Liver (tissue), 10 donors: ENCODE measurements around the gene RIT1. TPM values are rescaled to one million over a fixed set of nuclear protein-coding genes. Genes with fewer than 3 reads are reported as not detected.

Experiments used
- DNase-seq: peaks from one replicate; pipeline ENCODE4 v3.0.0-alpha.2; 2017; ENCODE audit warnings: low spot score
- H3K27ac ChIP-seq, 2 donors: one replicate each; pipeline ENCODE4 v1.7.0; 2013; ENCODE audit warnings: inconsistent platforms in 2 of 2, low read length in 2 of 2, control low read depth in 1 of 2, low read depth in 1 of 2, mild to moderate bottlenecking in 1 of 2
- H3K27me3 ChIP-seq, 4 donors: one replicate each; pipeline versions ENCODE4 v1.6.1 to v1.7.0; 2013; ENCODE audit warnings: low read length in 3 of 4, inconsistent platforms in 1 of 4, mild to moderate bottlenecking in 1 of 4, moderate library complexity in 1 of 4; ENCODE audit not compliant: control insufficient read depth in 4 of 4, insufficient read depth in 4 of 4
- H3K36me3 ChIP-seq, 4 donors: one replicate each; pipeline versions ENCODE4 v1.6.1 to v1.7.0; 2013; ENCODE audit warnings: low read length in 3 of 4, mild to moderate bottlenecking in 3 of 4, low read depth in 1 of 4, moderate library complexity in 1 of 4; ENCODE audit not compliant: control insufficient read depth in 4 of 4, insufficient read depth in 3 of 4
- H3K4me1 ChIP-seq, 4 donors: one replicate each; pipeline versions ENCODE4 v1.6.1 to v1.7.0; 2013; ENCODE audit warnings: low read length in 3 of 4, mild to moderate bottlenecking in 3 of 4, moderate library complexity in 1 of 4; ENCODE audit not compliant: control insufficient read depth in 4 of 4, insufficient read depth in 4 of 4
- H3K4me3 ChIP-seq, 3 donors: one replicate each; pipeline versions ENCODE4 v1.6.1 to v1.7.0; 2013; ENCODE audit warnings: low read length in 3 of 3, control low read depth in 1 of 3, low read depth in 1 of 3, mild to moderate bottlenecking in 1 of 3
- H3K9ac ChIP-seq, 2 donors: one replicate each; pipeline ENCODE4 v1.7.0; 2013; ENCODE audit warnings: low read length in 2 of 2, mild to moderate bottlenecking in 2 of 2, moderate library complexity in 2 of 2, control low read depth in 1 of 2, low read depth in 1 of 2
- H3K9me3 ChIP-seq, 4 donors: one replicate each; pipeline versions ENCODE4 v1.6.1 to v1.7.0; 2013; ENCODE audit warnings: low read length in 3 of 4; ENCODE audit not compliant: control insufficient read depth in 4 of 4
- FOXA1 ChIP-seq: IDR thresholded peaks from 2 replicates; pipeline ENCODE4 v1.6.1; 2016; ENCODE audit warnings: antibody characterized with exemption
- FOXA2 ChIP-seq: IDR thresholded peaks from 2 replicates; pipeline ENCODE4 v1.6.1; 2016; ENCODE audit warnings: antibody characterized with exemption
- HNF4A ChIP-seq, 2 donors: conservative IDR thresholded peaks; 2 replicates each; pipeline ENCODE4 v1.6.1; 2016; ENCODE audit warnings: antibody characterized with exemption in 2 of 2, mild to moderate bottlenecking in 2 of 2
- HNF4G ChIP-seq: IDR thresholded peaks from 2 replicates; pipeline ENCODE4 v1.6.1; 2016; ENCODE audit warnings: antibody characterized with exemption
- NR2F2 ChIP-seq: IDR thresholded peaks from 2 replicates; pipeline ENCODE4 v1.6.1; 2016; ENCODE audit warnings: antibody characterized with exemption
- RAD21 ChIP-seq, 2 donors: IDR thresholded peaks; 2 replicates each; pipeline ENCODE4 v1.6.1; 2016; ENCODE audit warnings: antibody characterized with exemption in 2 of 2, mild to moderate bottlenecking in 2 of 2
- RXRA ChIP-seq, 2 donors: IDR thresholded peaks; 2 replicates each; pipeline ENCODE4 v1.6.1; 2017 to 2018; ENCODE audit warnings: antibody characterized with exemption in 2 of 2, mild to moderate bottlenecking in 1 of 2
- SP1 ChIP-seq: IDR thresholded peaks from 2 replicates; pipeline ENCODE4 v1.6.1; 2018; ENCODE audit warnings: antibody characterized with exemption, mild to moderate bottlenecking
- TAF1 ChIP-seq: conservative IDR thresholded peaks from 2 replicates; pipeline ENCODE4 v1.6.1; 2016; ENCODE audit warnings: antibody characterized with exemption, mild to moderate bottlenecking
- YY1 ChIP-seq: IDR thresholded peaks from 2 replicates; pipeline ENCODE4 v1.6.1; 2016; ENCODE audit warnings: antibody characterized with exemption, mild to moderate bottlenecking
- WGBS: extraction: QIAGEN DNeasy Blood & Tissue Kit; methylation state at CpG from one replicate; pipeline ENCODE4 v1.1.7; 2013; 5-methylcytosine and 5-hydroxymethylcytosine counted together
- polyA plus RNA-seq, 2 donors: library from polyadenylated mRNA; stranded (reverse) in 1 of 2; unstranded in 1 of 2; fragments of 200-250 nt in 1 of 2; fragments of >200 nt in 1 of 2; fragmentation: Nextera tagmentation in 1 of 2; extraction: Ambion mirVana in 1 of 2; gene quantifications; one replicate each; pipeline versions ENCODE4 v1.2.1 to v1.2.3, GENCODE V29; 2013 to 2015
- small RNA-seq: library from RNA; depleted of rRNA; stranded (forward); fragments of <200 nt; gene quantifications from one replicate; pipeline ENCODE3, GENCODE V24; 2014
- total RNA-seq, 2 donors: library from RNA; depleted of rRNA; stranded (reverse); fragments of >200 nt; gene quantifications; one replicate each; pipeline ENCODE4 v1.2.3, GENCODE V29; 2014
- TF ChIP-seq, protein P1 (sequence below): IDR thresholded peaks from 2 replicates; pipeline ENCODE4 v1.6.1; 2016; ENCODE audit warnings: antibody characterized with exemption
- TF ChIP-seq, protein P2 (sequence below): IDR thresholded peaks from 2 replicates; pipeline ENCODE4 v1.6.1; 2016; ENCODE audit warnings: antibody characterized with exemption
- TF ChIP-seq, protein P3 (sequence below): IDR thresholded peaks from 2 replicates; pipeline ENCODE4 v1.6.1; 2016; ENCODE audit warnings: antibody characterized with exemption
- TF ChIP-seq, protein P4 (sequence below): fragments of 150-350 bp; IDR thresholded peaks from 2 replicates; pipeline ENCODE4 v1.5.1; 2017; ENCODE audit warnings: improper control_type of control experiment, low read depth, low read length; ENCODE audit not compliant: missing input control
- donor health status: healthy.
- donor health status: healthy.
- donor health status: healthy.
- donor health status: healthy.
- donor health status: healthy.

Gene RIT1
- total and polyA plus RNA-seq, 4 donors = 3.1 to 14.3 (median 8.1) TPM

DNA sequence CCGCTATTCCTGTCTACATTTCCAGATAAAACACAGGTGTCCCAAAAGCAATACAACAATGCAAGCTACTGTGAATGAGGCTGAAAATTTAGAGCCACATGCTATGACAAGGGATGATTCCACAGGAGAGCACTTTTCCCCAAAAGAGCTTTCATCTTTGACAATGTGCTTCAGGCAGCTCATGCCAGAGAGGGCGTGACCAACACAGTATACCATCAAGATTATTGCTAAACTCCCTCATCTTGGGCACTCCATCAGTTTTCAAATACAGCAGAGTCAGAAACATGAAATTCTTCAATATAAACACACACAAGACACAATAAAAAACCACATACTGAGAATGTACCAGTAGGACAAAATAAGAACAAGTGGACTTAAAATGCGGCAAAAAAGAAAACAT, 60.8 kb downstream of the RIT1 start (continued):
- TF ChIP-seq, protein P1, sequence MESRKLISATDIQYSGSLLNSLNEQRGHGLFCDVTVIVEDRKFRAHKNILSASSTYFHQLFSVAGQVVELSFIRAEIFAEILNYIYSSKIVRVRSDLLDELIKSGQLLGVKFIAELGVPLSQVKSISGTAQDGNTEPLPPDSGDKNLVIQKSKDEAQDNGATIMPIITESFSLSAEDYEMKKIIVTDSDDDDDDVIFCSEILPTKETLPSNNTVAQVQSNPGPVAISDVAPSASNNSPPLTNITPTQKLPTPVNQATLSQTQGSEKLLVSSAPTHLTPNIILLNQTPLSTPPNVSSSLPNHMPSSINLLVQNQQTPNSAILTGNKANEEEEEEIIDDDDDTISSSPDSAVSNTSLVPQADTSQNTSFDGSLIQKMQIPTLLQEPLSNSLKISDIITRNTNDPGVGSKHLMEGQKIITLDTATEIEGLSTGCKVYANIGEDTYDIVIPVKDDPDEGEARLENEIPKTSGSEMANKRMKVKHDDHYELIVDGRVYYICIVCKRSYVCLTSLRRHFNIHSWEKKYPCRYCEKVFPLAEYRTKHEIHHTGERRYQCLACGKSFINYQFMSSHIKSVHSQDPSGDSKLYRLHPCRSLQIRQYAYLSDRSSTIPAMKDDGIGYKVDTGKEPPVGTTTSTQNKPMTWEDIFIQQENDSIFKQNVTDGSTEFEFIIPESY = no peak
- TF ChIP-seq YY1 (no peak), NR2F2 (no peak), SP1 (no peak), FOXA1 (no peak), TAF1 (no peak)
- TF ChIP-seq, protein P2, sequence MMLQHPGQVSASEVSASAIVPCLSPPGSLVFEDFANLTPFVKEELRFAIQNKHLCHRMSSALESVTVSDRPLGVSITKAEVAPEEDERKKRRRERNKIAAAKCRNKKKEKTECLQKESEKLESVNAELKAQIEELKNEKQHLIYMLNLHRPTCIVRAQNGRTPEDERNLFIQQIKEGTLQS = no peak
- TF ChIP-seq, protein P3, sequence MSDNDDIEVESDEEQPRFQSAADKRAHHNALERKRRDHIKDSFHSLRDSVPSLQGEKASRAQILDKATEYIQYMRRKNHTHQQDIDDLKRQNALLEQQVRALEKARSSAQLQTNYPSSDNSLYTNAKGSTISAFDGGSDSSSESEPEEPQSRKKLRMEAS = no peak

DNA sequence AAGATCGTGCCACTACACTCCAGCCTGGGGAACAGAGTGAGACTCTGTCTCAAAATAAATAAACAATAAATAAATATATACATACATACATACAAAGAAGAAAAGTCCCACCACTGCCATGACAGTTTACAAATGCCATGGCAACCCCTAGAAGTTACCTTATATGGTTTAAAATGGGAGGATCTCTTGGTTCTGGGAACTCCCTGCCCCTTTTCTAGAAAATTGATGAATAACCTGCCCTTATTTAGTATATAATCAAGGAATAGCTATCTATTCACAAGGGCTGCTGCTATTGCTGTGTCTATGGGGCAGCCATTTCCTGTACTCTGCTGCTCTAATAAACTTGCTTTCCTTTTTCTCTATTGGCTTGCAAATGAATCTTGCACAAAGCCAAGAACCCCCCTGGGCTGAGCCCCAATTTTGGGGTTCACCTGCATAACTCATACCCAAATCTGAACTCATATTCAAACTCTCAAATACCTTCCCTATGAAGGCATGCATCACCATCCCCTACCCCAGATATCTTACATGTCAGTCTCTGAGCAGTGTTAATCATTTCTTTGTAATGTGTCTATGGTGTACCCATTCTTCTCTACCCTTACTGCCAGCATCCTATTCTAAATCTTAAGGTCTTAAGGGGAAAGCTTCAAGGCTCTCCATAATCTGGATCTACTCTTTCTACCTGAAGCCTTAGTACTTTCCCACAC, 63.2 kb downstream of the RIT1 start:
- H3K9ac ChIP-seq = no peak overlapping the region
- H3K4me3 ChIP-seq = no peak overlapping the region
- H3K27ac ChIP-seq = no peak overlapping the region
- H3K4me1 ChIP-seq = no peaks in the 10 kb centered on the region
- 93% methylated on average over 1 of the region's 1 CpG for WGBS
- no peaks in the 10 kb centered on the region for H3K27me3 ChIP-seq
- H3K36me3 ChIP-seq = peaks cover 2 to 23% (median 15%) of the 10 kb centered on the region in 4 donors
- no peaks in the 10 kb centered on the region for H3K9me3 ChIP-seq
- no peak for DNase-seq
- TF ChIP-seq, protein P3 = no peak
- TF ChIP-seq HNF4A (conservative IDR thresholded peaks at IDR 0.05) = no peak
- TF ChIP-seq FOXA1 = no peak
- TF ChIP-seq FOXA2 = no peak
- TF ChIP-seq RAD21 (IDR thresholded peaks at IDR 0.05) = no peak
- TF ChIP-seq, protein P4, sequence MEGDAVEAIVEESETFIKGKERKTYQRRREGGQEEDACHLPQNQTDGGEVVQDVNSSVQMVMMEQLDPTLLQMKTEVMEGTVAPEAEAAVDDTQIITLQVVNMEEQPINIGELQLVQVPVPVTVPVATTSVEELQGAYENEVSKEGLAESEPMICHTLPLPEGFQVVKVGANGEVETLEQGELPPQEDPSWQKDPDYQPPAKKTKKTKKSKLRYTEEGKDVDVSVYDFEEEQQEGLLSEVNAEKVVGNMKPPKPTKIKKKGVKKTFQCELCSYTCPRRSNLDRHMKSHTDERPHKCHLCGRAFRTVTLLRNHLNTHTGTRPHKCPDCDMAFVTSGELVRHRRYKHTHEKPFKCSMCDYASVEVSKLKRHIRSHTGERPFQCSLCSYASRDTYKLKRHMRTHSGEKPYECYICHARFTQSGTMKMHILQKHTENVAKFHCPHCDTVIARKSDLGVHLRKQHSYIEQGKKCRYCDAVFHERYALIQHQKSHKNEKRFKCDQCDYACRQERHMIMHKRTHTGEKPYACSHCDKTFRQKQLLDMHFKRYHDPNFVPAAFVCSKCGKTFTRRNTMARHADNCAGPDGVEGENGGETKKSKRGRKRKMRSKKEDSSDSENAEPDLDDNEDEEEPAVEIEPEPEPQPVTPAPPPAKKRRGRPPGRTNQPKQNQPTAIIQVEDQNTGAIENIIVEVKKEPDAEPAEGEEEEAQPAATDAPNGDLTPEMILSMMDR = no peak
- TF ChIP-seq SP1 = no peak
- TF ChIP-seq, protein P1 = no peak
- TF ChIP-seq RXRA (IDR thresholded peaks at IDR 0.05) = no peak
- TF ChIP-seq HNF4G = no peak

Small RNA genes lying within 50 kb of the gene (small RNA-seq; reads per million reads assigned to genes)
- not detected for gene MIR6738
- not detected for gene RF00015
- not detected for gene SCARNA4
- 20.5 reads per million, percentile 96 among the genes with 10 or more reads in this experiment for gene SNORA80E

Other genes with a start within 250 kb of the RIT1 start
- gene YY1AP1, start 222.6 kb downstream of the RIT1 start, total RNA-seq = 10 to 100 TPM; 34.4 to 43.8 TPM
- gene YY1AP1, start 222.6 kb downstream of the RIT1 start, polyA plus RNA-seq = 10 to 100 TPM; 13.3 to 18.9 TPM
- 10 to 100 TPM; 43.1 to 59.3 TPM for gene DAP3, start 222.3 kb downstream of the RIT1 start, total RNA-seq
- gene DAP3, start 222.3 kb downstream of the RIT1 start, polyA plus RNA-seq = 10 to 100 TPM; 55.6 to 59.1 TPM
- 10 to 100 TPM; 13.4 to 26.2 TPM for gene GON4L, start 54.1 kb downstream of the RIT1 start, total RNA-seq
- 10 to 100 TPM in 1 of 2 donors, 1 to 10 TPM in 1; 5.7 to 18.0 TPM for gene GON4L, start 54.1 kb downstream of the RIT1 start, polyA plus RNA-seq
- gene SYT11, start 51.8 kb downstream of the RIT1 start, total RNA-seq = 1 to 10 TPM in 1 of 2 donors, under 1 TPM in 1; 0.75 to 1.2 TPM
- under 1 TPM; 0.49 to 0.76 TPM for gene SYT11, start 51.8 kb downstream of the RIT1 start, polyA plus RNA-seq
- gene KHDC4, start 23.1 kb upstream of the RIT1 start, total RNA-seq = 10 to 100 TPM; 18.2 to 32.6 TPM
- gene KHDC4, start 23.1 kb upstream of the RIT1 start, polyA plus RNA-seq = 10 to 100 TPM in 1 of 2 donors, 1 to 10 TPM in 1; 8.4 to 11.3 TPM
- not detected for gene RXFP4, start 30.3 kb upstream of the RIT1 start, total RNA-seq
- gene RXFP4, start 30.3 kb upstream of the RIT1 start, polyA plus RNA-seq = not detected
- 10 to 100 TPM; 14.1 to 59.1 TPM for gene ARHGEF2, start 67.2 kb upstream of the RIT1 start, total RNA-seq
- 1 to 10 TPM; 3.2 to 6.4 TPM for gene ARHGEF2, start 67.2 kb upstream of the RIT1 start, polyA plus RNA-seq
- gene SSR2, start 109.6 kb upstream of the RIT1 start, total RNA-seq = 100 to 1,000 TPM; 101 to 264 TPM
- gene SSR2, start 109.6 kb upstream of the RIT1 start, polyA plus RNA-seq = 100 to 1,000 TPM in 1 of 2 donors, 10 to 100 TPM in 1; 93.1 to 245 TPM
- gene UBQLN4, start 142.4 kb upstream of the RIT1 start, total RNA-seq = 10 to 100 TPM in 1 of 2 donors, 1 to 10 TPM in 1; 9.2 to 13.5 TPM
- gene UBQLN4, start 142.4 kb upstream of the RIT1 start, polyA plus RNA-seq = 10 to 100 TPM in 1 of 2 donors, 1 to 10 TPM in 1; 7.4 to 17.8 TPM
- 10 to 100 TPM; 30.4 to 42.9 TPM for gene LAMTOR2, start 143.4 kb upstream of the RIT1 start, total RNA-seq
- 100 to 1,000 TPM; 115 to 152 TPM for gene LAMTOR2, start 143.4 kb upstream of the RIT1 start, polyA plus RNA-seq
- gene RAB25, start 149.8 kb upstream of the RIT1 start, total RNA-seq = 1 to 10 TPM in 1 of 2 donors, under 1 TPM in 1; 0.67 to 1.0 TPM
- gene RAB25, start 149.8 kb upstream of the RIT1 start, polyA plus RNA-seq = 1 to 10 TPM in 1 of 2 donors, under 1 TPM in 1; 0.82 to 2.0 TPM
- 1 to 10 TPM; 1.3 TPM for gene MEX3A, start 171.1 kb upstream of the RIT1 start, total RNA-seq
- gene MEX3A, start 171.1 kb upstream of the RIT1 start, polyA plus RNA-seq = under 1 TPM; 0.52 to 0.56 TPM
- 100 to 1,000 TPM in 1 of 2 donors, 10 to 100 TPM in 1; 89.4 to 160 TPM for gene LMNA, start 203.4 kb upstream of the RIT1 start, total RNA-seq
- 100 to 1,000 TPM in 1 of 2 donors, 10 to 100 TPM in 1; 60.4 to 105 TPM for gene LMNA, start 203.4 kb upstream of the RIT1 start, polyA plus RNA-seq
- 1 to 10 TPM; 2.3 to 3.5 TPM for gene SEMA4A, start 242.2 kb upstream of the RIT1 start, total RNA-seq
- gene SEMA4A, start 242.2 kb upstream of the RIT1 start, polyA plus RNA-seq = 1 to 10 TPM; 1.1 to 1.2 TPM